SU-DHL-6 (cell line): ENCODE data around the gene NFATC1.

Experiments
- EZH2phosphoT487 ChIP-seq: fragments of 200-600 bp; sonication (generic), shearing (Covaris generic); conservative IDR thresholded peaks from 2 replicates; pipeline ENCODE4 v1.6.1; 2018; ENCODE audit warnings: mild to moderate bottlenecking, antibody characterized with exemption, low read length, moderate library complexity, mixed read lengths
- TF ChIP-seq, protein P1 (sequence below): fragments of 200-600 bp; sonication (generic); IDR thresholded peaks from one replicate; pipeline ENCODE4 v1.5.1; 2017; ENCODE audit warnings: antibody characterized with exemption, mild to moderate bottlenecking, low read length, moderate library complexity; ENCODE audit not compliant: insufficient read depth, poor library complexity, severe bottlenecking

DNA sequence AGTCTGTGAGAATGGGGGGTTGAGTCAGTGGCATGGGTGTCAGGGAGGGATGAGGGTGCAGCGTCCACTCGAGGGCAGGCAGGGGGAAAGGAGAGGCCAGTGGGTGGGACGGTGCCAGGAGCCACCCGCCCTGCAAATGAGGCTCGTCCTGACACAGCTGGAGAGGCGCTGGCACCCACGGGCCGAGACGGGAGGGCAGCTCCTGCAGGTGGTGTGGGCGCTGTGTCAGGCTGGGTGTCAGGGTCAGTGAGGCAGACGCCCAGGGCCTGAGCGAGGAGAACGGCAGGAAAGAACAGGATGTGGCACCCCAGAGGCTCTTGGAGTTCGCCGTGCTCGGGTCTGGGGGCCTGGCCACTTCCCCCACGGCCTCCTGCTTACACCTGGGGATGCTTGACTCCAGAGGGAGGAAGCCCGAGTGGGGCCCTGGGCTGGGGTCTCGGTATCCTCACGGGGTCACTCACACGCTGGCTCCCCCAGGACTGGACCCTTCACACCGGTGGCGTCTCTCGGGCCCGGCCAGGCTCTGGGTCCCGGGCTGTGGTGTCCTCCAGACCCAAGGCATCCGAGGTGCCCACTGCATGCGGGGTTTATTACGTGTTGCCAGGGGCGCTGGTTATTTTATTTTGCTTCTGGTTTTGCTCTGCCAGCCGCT, 153.4 kb downstream of the NFATC1 start:
- TF ChIP-seq, protein P1, sequence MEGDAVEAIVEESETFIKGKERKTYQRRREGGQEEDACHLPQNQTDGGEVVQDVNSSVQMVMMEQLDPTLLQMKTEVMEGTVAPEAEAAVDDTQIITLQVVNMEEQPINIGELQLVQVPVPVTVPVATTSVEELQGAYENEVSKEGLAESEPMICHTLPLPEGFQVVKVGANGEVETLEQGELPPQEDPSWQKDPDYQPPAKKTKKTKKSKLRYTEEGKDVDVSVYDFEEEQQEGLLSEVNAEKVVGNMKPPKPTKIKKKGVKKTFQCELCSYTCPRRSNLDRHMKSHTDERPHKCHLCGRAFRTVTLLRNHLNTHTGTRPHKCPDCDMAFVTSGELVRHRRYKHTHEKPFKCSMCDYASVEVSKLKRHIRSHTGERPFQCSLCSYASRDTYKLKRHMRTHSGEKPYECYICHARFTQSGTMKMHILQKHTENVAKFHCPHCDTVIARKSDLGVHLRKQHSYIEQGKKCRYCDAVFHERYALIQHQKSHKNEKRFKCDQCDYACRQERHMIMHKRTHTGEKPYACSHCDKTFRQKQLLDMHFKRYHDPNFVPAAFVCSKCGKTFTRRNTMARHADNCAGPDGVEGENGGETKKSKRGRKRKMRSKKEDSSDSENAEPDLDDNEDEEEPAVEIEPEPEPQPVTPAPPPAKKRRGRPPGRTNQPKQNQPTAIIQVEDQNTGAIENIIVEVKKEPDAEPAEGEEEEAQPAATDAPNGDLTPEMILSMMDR, result no peak
- TF ChIP-seq EZH2phosphoT487, result no peak
